DLD1 (cell line): ENCODE results near the gene TDRD12.
"Not testable (repeated sequence)": the region's sequence is repeated elsewhere in the genome, so short reads cannot be mapped to it uniquely, and the experiment has no call there.

Experiments
- in situ Hi-C: cut with HindIII; loops from 2 replicates; pipeline ENCODE4 v1.10.0; 2017; ENCODE audit warnings: low sequenced_read_pairs

Gene TDRD12

DNA sequence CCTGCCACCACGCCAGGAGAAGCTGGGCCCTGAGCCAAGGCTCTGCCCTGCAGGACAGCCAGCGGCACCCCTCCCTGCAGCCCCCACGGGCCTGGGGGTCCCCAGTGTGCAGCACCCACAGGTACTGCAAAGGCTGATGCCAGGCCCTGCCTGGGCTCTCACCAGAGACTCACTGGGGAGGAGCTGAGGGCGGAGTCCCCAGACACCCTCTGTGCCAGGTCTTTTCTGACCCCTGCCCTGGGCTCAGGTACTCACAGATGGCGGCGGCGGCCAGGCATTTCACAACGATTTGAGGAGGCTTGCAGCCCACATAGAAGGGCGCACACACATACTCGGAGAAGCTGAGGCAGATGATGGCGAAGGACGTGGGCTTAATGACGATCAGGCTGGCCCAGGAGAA, 144.3 kb downstream of the TDRD12 start:
- in situ Hi-C loops = no loop called here

DNA sequence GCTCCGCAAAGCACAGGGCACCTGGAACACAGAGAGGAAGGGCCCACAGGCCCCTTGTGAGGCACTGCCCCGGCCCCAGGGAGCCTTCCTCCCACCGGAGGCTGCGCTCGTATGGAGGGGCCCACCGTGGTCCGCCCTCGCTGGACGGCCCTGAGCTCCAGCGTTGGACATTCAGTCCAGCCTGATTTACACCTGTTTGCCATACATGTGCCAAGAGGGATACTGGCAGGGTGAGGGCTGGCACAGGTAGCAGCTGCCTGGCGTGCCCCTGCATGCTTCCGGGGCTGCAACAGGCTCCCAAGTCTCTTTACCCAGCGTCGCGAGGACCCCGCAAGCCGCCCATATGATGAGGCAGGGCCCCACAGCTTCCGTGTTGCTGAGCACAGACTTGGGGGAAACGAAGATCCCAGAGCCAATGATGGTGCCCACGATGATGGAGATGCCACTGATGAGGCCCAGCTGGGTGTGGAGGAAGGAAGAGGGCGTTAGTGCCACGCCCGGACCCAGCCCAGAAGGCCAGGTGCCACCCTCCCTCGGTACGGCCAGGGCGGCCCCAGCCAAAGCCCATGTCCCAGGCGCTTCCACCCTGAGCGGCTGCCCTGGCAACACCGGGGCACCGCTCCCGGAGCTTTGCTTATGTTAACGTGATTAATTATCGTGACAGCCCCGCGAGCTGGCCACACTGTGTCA, 144.9 kb downstream of the TDRD12 start:
- in situ Hi-C loops = no loop called here

DNA sequence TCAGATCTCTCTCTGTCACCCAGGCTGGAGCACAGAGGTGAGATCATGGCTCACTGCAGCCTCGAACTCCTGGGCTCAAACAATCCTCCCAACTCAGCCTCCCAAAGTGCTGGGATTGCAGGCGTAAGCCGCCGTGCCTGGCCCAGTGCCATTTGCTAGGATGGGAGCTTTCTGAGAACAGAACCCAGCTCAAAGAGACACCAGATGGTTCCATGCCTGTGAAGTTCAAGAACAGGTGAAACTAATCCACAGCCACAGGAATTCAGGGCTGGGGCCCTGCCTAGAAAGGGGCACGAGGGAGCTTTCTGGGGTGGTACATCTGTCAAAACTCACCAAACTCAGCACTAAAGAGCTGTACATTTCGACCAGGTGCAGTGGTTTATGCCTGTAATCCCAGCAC, 145.8 kb downstream of the TDRD12 start:
- in situ Hi-C loops = no loop called here

DNA sequence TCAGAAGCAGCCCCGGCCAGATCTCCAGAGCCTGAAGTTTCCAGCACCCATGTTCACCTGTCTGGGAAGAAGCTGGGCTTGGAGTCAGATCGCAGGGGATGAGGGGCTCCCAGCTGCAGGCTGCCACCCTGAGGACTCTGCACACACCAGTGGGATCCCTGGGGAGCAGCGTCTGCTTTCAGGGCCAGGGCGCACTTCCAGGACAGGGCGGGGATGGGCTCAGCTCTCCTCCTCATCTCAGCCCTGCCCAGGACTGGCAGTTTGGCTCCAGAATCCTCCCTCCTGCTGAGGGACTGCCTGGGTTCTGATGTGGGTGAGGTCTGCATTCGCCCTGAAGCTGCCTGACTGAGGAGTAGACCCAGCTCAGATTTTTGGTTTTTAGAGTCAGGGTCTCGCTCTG, 146.5 kb downstream of the TDRD12 start:
- in situ Hi-C loops = no loop called here

DNA sequence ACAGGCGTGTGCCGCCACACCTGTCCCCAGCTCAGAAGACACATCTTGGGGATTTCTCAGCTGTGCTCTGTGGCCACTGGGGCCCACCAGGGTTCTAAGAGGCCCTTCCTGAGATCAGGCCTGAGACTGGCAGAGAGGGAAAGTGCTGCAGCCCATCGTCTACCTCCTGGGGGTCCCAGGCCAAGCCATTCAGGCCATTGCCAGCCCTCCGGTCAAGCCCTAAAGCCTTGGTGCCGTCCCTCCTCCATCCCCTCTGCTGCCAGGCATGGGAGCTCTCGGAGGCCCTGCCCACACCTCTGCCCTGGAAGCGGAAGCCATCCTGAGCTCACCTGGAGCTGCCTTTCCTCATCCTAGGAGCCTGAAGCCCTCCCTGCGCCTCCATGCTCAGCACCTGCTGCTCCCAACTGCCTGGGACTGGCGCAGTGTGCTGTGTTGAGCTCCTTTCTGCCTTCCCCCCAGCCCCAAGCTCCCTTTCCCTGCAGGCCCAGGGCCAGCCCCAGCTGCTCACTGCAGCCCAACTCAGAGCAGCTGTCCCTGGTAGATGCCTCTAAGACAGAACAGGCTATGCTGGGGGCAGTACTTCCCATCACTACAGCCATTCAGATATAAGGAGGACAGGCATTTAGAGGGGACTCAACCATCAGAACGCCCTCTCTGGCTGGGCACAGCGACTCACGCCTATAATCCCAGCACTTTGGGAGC, 147.1 kb downstream of the TDRD12 start:
- in situ Hi-C loops = no loop called here

DNA sequence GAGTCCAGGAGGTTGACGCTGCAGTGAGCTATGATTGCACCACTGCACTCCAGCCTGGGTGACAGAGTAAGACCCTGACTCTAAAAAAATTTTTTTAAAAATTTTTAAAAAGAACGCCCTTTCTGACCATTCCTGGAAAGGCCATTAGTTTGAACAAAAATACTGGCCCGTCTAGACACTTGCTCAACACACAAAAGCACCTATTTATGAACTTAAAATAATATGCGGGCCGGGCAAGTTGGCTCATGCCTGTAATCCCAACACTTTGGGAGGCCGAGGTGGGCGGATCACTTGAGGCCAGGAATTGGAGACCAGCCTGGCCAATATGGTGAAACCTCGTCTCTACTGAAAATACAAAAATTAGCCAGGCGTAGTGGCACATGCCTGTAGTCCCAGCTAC, 147.9 kb downstream of the TDRD12 start:
- in situ Hi-C loops = not testable (repeated sequence)

DNA sequence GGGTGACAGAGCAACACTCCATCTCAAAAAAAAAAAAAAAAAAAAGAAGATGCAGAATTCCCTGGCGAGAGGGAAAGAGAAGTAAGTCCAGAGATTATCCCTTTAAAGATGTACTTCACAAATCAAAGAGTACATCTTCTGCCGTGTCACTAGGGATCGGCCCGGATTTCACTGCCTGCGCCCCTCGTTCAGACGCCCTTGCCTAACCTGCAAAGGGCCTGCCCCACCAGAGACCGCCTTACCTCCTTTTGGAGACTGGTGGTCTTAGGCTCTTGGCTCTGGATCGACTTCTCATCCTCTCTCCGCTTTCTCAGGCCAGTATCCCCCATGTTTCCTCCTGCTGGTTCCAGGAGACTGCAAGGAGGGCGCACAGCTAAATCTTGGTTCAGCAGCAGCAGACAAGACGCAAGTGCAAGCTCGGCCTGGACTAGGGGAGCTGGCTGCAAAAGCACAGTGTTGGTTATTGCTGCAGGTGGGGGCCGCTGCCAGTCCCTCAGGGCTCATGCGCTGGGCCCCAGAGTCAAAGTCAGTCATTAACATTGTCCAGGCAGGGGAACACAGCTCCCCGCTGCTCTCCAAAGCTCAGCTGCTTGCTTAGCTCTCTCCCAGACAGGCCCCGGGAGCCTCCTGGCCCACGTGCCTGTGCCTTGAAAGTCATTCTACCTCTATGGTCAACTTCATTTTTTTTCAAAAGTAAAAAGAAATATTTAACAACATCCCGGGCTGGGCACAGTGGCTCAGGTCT, 148.8 kb downstream of the TDRD12 start:
- in situ Hi-C loops = no loop called here

DNA sequence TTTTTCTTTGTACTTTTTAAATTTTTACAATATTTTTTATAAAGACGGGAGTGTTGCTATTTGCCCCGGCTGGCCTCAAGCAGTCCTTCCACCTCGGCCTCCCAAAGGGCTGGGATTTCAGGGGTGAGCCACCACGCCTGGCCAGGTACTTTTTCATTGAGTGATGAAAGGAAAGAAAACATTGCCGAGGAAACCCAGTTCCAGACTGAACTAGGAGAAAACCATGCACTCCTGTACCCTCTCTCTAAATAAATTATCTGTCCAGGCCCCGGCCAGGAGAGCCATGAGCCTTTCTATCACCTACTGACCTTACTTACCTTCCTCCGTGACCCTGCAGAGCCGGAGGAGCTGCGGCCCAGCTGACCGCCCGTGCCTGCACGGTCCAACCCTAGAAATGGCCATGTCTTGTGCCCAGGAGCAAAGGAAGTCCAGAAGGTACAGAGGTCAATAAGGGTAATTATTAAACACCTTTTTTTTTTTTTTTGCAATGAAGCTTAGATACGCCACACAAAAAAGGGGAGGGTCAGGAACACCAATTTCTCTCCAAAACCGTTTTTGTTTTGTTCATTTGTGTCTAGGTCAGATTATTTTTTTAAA, 149.9 kb downstream of the TDRD12 start, which contains the start of gene SLC7A9:
SLC7A9 (minus strand) TSS at position 399 of the 597 bp plus-strand sequence. CDS start 1,233 bp downstream, outside the sequence.
- in situ Hi-C loops = no loop called here

DNA sequence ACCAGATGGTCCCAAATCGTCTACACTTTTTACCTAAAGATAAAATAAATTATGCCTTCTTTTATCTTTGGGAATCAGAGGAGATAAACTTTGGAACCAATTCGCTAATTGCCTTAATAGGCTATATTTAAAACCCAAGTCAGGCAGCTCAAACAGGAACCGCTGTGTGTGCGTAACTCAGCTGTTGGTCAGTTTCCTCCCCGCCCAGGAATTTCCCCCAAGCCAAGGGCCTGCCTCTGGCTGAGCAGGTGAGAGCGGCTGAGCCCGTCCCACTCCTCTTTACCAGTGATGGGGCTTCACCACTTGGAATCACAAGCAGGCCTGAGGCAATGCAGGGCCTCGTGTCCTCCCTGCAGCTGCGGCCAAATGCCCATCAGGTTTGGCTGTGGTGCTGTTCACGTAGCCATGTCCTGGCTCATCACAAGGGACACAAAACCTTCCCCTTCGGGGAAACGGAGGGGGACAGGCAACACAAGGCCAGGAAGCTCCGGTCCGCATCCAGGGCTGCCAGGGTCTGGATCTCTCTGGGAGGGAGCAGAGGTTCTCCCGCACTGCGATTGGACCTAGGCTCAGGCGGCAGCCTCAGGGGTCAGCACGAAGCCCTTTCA, 150.5 kb downstream of the TDRD12 start:
- in situ Hi-C loops = no loop called here

DNA sequence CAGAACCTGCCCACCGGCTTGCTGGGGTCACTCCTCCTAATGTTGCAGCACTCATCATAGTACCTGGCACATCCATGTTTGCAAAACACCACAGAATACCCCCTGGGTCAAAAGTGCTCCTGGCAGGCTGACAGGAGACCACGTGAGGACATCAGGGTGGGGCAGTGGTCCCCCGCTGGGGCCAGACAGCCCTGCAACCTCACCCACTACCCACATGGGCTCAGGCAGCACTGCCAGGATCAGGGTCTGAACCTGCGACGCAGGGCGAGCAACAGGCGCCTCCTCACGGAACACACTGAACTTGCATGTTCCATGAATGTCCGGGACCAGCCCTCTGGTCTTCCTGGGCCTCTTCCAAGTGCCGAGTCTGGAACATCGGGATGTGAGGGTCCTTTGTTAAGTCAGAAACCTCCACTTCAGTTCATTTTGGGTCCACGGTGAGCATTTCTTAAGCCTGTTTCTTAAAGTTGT, 151.4 kb downstream of the TDRD12 start:
- in situ Hi-C loops = no loop called here

DNA sequence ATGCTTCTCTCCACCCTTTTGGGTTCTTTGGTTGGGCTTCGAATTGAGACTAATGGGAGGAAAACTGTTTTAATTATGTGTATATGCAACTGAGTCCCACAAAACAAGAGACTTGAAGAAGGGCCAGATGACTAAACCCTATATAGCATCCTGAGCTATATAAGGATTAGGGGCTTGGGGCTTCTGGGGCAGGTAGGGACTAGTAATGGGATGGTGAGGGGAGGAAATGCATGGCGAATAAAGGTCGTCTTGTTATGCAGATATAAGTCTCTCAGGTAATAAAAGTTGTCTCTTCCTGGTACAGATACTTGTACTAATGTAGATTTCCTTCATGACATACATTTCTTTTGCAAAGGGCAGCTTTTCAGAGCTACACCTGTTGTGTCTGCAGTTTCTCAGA, 152.8 kb downstream of the TDRD12 start:
- in situ Hi-C loops = no loop called here

DNA sequence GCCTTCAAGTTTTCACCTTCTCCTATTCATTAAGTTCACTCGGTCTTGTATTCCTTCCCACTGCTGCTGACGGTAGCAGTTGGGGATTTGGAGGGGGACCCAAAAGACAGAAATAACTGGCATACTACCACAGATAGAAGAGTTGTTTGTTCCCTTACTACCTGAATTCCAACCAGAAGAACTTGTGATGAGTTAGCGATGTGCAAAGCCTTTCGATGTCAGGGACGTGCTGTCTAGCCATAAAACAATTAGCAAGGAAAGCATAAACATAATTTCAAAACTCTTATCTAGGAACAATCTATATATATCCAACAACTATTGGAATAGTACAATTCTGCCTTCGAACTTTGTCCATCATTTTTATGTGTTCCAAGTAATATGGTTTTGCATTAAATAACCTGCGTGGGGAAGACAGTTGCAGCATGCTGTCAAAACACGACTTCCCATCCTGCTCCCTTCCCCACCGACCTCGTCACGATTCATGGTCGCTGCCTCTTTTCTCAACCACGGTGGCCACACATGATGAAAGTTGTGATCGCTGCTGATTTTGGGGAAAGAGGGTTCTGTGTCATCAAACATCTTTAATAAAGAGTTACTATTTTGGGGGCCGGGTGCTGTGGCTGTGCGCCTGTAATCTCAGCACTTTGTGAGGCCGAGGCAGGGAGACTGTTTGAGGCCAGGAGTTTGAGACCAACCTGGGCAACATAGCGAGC, 153.8 kb downstream of the TDRD12 start:
- in situ Hi-C loops = no loop called here

DNA sequence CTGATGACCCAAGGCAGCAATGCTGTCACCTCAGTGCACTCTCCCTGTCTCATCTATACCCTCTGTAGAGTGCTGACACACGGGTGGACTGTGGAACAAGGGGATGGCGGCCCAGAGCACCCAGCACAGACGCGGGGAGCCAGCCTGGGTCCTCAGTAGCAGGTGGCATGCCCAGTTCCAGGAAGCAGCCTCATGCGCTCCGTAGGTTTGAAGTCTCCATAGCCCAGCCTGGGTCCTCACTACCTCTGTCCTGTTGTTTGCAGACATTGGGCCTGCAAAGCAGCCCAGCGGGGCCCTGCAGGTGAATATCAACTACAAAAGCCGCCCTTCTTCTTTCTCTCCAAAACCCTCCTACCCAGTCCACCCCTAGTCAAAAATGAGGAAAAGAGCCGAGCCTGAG, 155.0 kb downstream of the TDRD12 start:
- in situ Hi-C loops = no loop called here

DNA sequence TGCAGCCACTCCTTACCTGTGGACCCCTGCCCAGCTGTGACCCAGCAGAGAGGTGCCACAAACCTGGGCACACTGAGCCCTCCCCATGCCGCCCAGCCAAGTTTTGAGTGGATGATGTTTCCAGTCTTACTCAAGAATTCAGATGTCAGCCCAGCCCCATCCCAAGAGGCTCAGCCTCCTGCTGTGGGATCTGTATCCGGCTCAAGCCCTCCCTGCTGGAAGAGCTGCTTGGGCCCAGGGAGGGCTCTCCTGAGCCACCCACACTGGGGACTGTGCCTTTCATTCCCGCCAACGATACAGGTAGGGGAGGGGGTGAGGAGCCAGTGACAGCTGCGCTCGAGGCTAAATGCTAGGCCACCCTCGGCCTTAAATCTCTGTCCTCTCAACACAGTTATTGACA, 155.9 kb downstream of the TDRD12 start:
- in situ Hi-C loops = no loop called here

DNA sequence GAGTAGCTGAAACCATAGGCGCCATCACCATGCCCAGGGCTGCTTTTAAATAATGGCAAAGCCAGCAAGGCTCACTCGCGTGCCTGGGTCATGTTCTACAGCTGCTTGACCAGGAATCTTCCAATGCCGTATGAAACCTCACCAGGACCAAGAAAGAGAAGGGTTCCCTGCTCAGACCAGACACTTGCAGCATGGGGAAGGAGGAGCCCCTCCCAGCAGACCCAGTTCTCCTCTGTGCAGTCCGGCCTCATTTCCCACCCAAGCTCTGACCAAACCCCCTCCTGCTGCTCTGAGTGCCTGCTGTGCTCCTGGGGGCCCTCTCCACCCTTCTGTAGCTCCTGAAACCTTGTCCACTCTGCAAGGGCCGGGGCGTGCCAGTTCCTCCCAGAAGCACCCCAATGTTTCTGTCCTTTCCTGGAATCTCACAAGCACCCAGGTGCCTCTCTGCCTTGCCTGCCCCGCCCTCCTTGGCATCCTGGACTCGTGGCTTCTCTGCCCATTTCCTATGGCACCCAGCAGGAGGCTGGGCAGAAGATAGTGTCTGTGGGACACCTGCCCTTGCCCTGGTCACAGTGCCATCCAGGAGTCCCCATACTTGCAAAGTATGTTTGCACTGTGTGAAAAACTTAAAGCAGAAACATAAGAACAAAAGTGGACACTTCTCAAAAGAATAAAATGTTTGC, 156.8 kb downstream of the TDRD12 start:
- in situ Hi-C loops = no loop called here

DNA sequence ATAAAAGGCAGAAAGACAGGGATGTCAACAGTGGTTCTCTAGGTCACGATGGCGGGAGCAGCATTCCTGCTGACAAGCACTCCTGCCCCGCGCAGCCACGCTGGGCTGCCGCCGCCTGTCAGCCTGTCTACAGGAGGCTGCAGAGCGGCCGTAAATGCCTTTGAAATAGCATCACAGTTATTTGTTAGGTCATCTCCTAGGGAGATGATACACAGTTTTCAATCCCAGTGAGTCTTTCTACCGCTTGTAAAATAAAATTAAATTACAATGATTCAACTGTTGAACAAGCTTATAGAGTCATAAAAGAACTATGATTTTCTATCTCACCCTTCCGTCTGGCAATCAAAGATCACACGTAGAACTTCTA, 157.3 kb downstream of the TDRD12 start:
- in situ Hi-C loops = no loop called here
